IMR-90 (cell line): ENCODE measurements around the gene MYO1D.

Source experiments
- MAZ ChIP-seq: IDR thresholded peaks from 2 replicates; pipeline ENCODE4 v1.6.1; 2012; ENCODE audit warnings: low read depth, mild to moderate bottlenecking, low read length, improper control_type of control experiment, moderate library complexity, borderline replicate concordance
- SMC3 ChIP-seq: fragments of 150-350 bp; IDR thresholded peaks from 2 replicates; pipeline ENCODE4 v1.6.1; 2016; ENCODE audit warnings: low read depth, mild to moderate bottlenecking, antibody characterized with exemption, low read length, moderate library complexity
- TF ChIP-seq, protein P1 (sequence below): conservative IDR thresholded peaks from 2 replicates; pipeline ENCODE4 v1.5.1; 2012; ENCODE audit warnings: mild to moderate bottlenecking, low read depth, low read length, improper control_type of control experiment

DNA sequence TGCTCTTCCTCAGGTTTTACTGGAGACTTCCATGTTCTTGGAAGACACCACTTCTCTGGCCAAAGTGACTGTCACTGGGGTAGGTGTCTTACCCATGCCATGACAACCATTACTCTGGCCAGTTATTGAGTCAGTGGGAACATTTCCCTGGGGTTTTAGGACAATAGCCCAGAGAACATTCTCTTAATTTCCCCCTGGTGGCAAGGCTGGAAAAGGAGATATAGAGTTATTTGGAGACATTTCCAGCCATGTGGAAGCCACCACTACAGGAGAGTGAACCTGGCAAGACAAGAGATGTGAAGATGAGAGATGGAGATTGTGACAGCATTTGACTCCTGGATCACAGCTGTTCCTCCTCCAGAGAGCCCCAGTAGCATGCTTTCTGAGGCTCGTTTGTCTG lies 283.9 kb downstream of the MYO1D start:
- TF ChIP-seq MAZ (no peak), SMC3 (no peak)
- TF ChIP-seq, protein P1, sequence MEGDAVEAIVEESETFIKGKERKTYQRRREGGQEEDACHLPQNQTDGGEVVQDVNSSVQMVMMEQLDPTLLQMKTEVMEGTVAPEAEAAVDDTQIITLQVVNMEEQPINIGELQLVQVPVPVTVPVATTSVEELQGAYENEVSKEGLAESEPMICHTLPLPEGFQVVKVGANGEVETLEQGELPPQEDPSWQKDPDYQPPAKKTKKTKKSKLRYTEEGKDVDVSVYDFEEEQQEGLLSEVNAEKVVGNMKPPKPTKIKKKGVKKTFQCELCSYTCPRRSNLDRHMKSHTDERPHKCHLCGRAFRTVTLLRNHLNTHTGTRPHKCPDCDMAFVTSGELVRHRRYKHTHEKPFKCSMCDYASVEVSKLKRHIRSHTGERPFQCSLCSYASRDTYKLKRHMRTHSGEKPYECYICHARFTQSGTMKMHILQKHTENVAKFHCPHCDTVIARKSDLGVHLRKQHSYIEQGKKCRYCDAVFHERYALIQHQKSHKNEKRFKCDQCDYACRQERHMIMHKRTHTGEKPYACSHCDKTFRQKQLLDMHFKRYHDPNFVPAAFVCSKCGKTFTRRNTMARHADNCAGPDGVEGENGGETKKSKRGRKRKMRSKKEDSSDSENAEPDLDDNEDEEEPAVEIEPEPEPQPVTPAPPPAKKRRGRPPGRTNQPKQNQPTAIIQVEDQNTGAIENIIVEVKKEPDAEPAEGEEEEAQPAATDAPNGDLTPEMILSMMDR, result no peak
